Epithelial cell of proximal tubule (primary cell): ENCODE data around the gene GJA10. TPM values are rescaled to one million over a fixed set of nuclear protein-coding genes. Genes with fewer than 3 reads are reported as not detected.

Experiments used
- DNase-seq: peaks from one replicate; pipeline ENCODE4 v3.0.0-alpha.2; 2011; ENCODE audit warnings: low read depth
- H3K4me3 ChIP-seq: 2 replicates; pipeline ENCODE4 v1.5.1; 2011; ENCODE audit warnings: low read depth, mild to moderate bottlenecking, low read length
- total RNA-seq: library from RNA; depleted of rRNA; stranded (reverse); fragments of >200 nt; gene quantifications from 2 replicates; pipeline ENCODE4 v1.2.3, GENCODE V29; 2015
- TF ChIP-seq, protein P1 (sequence below): conservative IDR thresholded peaks from 2 replicates; pipeline ENCODE4 v1.5.1; 2012; ENCODE audit warnings: low read depth, mild to moderate bottlenecking, low read length

GJA10 gene
- total RNA-seq, 1 donor from 2014 or later = not detected

DNA sequence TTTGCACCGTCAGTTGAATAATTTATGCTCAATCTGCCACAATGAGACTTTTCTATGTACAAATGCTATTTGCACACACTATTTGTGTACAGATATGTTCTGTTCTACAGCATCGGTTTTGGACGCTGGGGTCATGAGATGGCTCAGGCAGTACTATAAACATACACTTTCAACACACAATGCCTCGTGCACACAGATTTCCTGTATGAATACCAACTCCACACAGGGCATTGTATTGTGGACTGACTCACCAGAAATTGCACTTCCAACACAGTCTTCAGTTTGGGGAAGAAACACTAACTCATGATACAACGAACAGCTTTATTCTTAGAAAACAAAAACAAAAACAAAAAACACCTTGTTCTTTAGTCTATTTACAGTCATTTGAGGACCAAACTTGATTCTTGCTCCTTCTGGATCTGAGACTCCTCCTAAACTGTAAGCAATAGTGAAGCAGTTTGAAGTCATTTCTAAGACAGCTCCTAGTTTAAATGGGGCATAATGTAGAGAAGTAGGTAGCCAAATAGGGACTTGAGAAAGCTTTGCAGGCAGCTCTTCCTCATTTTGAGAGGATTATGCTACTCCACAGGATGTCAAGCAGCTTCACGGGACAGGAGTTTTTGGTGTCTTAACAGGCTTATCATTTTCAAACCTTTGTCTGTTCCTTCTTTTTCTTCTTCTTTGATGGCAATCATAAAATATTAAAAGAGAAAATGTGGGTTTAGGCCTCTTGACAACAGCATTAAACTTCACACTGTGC is 33.7 kb downstream of the GJA10 start:
- DNase-seq = no peak
- TF ChIP-seq, protein P1, sequence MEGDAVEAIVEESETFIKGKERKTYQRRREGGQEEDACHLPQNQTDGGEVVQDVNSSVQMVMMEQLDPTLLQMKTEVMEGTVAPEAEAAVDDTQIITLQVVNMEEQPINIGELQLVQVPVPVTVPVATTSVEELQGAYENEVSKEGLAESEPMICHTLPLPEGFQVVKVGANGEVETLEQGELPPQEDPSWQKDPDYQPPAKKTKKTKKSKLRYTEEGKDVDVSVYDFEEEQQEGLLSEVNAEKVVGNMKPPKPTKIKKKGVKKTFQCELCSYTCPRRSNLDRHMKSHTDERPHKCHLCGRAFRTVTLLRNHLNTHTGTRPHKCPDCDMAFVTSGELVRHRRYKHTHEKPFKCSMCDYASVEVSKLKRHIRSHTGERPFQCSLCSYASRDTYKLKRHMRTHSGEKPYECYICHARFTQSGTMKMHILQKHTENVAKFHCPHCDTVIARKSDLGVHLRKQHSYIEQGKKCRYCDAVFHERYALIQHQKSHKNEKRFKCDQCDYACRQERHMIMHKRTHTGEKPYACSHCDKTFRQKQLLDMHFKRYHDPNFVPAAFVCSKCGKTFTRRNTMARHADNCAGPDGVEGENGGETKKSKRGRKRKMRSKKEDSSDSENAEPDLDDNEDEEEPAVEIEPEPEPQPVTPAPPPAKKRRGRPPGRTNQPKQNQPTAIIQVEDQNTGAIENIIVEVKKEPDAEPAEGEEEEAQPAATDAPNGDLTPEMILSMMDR = no peak
- no peak overlapping the region for H3K4me3 ChIP-seq

GRCh38 chr6:89928604-89929003 is 34.3 kb downstream of the GJA10 start:
- no peak for DNase-seq
- no peak overlapping the region for H3K4me3 ChIP-seq
- TF ChIP-seq, protein P1 = no peak

- TF ChIP-seq, protein P1 = no peak
- H3K4me3 ChIP-seq = no peak overlapping the region
- DNase-seq = no peak
Measured at GRCh38 chr6:89930789-89931188, 36.5 kb downstream of the GJA10 start.

DNA sequence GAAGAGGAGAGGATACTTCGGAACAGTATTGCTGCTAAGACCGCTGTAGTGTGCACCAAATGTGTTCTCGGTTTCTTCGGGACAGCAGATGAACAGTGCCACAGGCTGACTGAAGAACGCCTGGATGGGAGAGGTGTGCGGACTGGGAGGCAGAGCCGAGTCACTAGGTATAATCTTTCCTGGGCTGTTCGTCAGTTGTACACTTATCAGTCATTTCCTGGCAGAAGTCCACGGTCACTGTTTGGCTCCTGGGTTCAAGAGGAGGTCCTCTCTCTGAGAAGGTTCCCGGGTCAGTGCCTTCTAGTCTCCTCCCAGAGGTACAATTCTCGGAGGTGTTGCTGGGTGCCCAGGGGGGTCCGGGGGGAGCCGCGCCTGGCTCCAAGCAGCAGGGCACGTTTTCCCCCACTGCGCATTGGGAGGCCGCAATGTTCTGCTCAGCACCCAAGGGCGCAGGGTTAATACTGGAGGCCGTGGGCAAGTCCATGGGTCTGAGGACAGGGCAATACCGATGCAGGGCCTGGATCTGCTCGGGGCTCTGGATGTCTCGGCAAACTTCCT is 38.1 kb downstream of the GJA10 start:
- TF ChIP-seq, protein P1 = no peak
- H3K4me3 ChIP-seq = no peak overlapping the region

DNA sequence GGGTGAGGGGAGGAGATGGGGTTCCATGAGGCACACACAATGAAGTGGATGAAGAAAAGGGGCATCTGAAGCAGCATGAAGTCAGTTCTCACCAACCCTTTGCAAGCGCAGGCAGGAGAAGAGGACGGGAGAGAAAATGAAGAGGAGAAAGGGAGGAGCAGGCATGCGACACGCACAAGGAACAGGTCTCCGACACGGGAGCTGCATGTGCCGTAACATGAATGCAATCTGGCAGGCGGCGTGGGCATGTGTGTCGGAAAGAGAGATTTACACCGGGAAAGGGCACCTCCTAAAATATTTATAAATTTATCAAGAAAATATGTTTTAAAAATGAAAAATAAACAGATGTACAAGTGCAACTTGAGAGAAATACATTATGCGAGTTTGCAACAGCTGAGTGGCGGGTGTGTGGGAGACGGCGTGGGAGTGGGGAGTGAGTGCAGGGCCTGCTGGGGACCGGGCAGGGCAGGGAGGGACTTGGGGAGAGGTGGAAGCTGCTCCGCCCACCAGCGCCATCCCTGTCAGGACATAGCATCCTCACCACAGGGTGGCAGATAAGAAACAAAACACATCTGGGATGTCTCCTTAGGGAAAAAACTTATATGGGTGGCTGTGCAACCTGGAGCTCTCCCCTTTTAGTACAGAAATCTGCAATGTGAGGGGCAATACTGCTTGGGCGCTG is 40.6 kb downstream of the GJA10 start:
- H3K4me3 ChIP-seq = no peak overlapping the region
- TF ChIP-seq, protein P1 = no peak
- no peak for DNase-seq

More for the DNA sequence above, 38.1 kb downstream of the GJA10 start:
- DNase-seq = no peak

GRCh38 chr6:89936177-89936576 is 41.9 kb downstream of the GJA10 start:
- DNase-seq = no peak
- no peak overlapping the region for H3K4me3 ChIP-seq
- TF ChIP-seq, protein P1 = no peak
